H1 (cell line): Measurements from ENCODE around the gene GAP43. TPM values are rescaled to one million over a fixed set of nuclear protein-coding genes. Genes with fewer than 3 reads are reported as not detected.

Experiments used
- CEBPB ChIP-seq: IDR thresholded peaks from 2 replicates; pipeline ENCODE4 v1.6.1; 2012; ENCODE audit warnings: low read depth, low read length
- CHD7 ChIP-seq: fragments of 300-600 bp; sonication (generic); IDR thresholded peaks from 2 replicates; pipeline ENCODE4 v1.7.1; 2012; ENCODE audit warnings: low read length, moderate library complexity, mild to moderate bottlenecking, inconsistent platforms; ENCODE audit not compliant: insufficient replicate concordance
- EGR1 ChIP-seq: IDR thresholded peaks from 2 replicates; pipeline ENCODE4 v1.6.1; 2011; ENCODE audit warnings: low read depth, low read length, borderline replicate concordance
- KDM1A ChIP-seq: fragments of 200-600, 300-600 bp; sonication (generic); IDR thresholded peaks from 2 replicates; pipeline ENCODE4 v1.7.1; 2016; ENCODE audit warnings: mild to moderate bottlenecking, low read length, borderline replicate concordance
- RNF2 ChIP-seq: fragments of 200-900, 300-1000 bp; sonication (generic); IDR thresholded peaks from 2 replicates; pipeline ENCODE4 v1.7.1; 2016; ENCODE audit warnings: borderline replicate concordance, low read depth, mild to moderate bottlenecking, antibody characterized with exemption, low read length; ENCODE audit not compliant: poor library complexity, severe bottlenecking; ENCODE audit errors: missing control alignments
- SIRT6 ChIP-seq: IDR thresholded peaks from one replicate; pipeline ENCODE4 v1.7.1; 2012; ENCODE audit warnings: low read length, inconsistent platforms
- SUZ12 ChIP-seq: fragments of 200-600 bp; sonication (generic); IDR thresholded peaks from 2 replicates; pipeline ENCODE4 v1.6.1; 2012; ENCODE audit warnings: mild to moderate bottlenecking, inconsistent platforms, low read length, moderate library complexity, mixed read lengths
- TCF12 ChIP-seq: IDR thresholded peaks from 2 replicates; pipeline ENCODE4 v1.6.1; 2011; ENCODE audit warnings: low read depth, mild to moderate bottlenecking, low read length
- polyA plus RNA-seq, 7 experiments: library from polyadenylated mRNA; depleted of rRNA in 3 of 7; stranded (reverse) in 5 of 7; unstranded in 2 of 7; fragments of >200 nt in 5 of 7; fragments of 200-250 nt in 2 of 7; gene quantifications; 1 replicate in 5 of 7; 2 replicates in 1 of 7; 4 replicates in 1 of 7; pipeline versions ENCODE4 v1.2.1 to v1.2.3, GENCODE V29; 2011 to 2013; ENCODE audit warnings: missing spikeins in 2 of 7, mixed read lengths in 2 of 7
- total RNA-seq: library from RNA; stranded (reverse); fragmentation: NEBNext Ultra II Directional; extraction: Animal tissue kit (Norgen Biotek cat#: 25700); gene quantifications from 2 replicates; pipeline ENCODE4 v1.2.1, GENCODE V29; 2021

The GAP43 gene
- total and polyA plus RNA-seq, 2 of the 8 experiments (the other 6 are each of a cell fraction or from before 2014, with no cell fraction given): 11.2 to 21.9 TPM

- TF ChIP-seq CHD7 (no peak), KDM1A (no peak), TCF12 (no peak), EGR1 (no peak), SUZ12 (no peak), CEBPB (no peak), RNF2 (no peak), SIRT6 (no peak)
These were observed 6.8 kb upstream of the GAP43 start (continued) for GRCh38 chr3:115616461-115616860.
